ENCODE results near the gene TK1. TPM values are rescaled to one million over a fixed set of nuclear protein-coding genes. Genes with fewer than 3 reads are reported as not detected.

The TK1 gene
- total RNA-seq, 4 donors from 2014 or later, result 7.4 to 27.9 (median 9.4) TPM

- intact Hi-C loops (cut with DNase I; ENCODE audit: low total_unique reads) (no loop called here), in situ Hi-C loops (cut with MboI; ENCODE audit: low pct_ligation_motif_present in 1 of 4, low pct_unique_long_range_greater_than_20kb in 1 of 4, low sequenced_read_pairs in 3 of 4) (no loop called here)
- DNase-seq, result peak; percentile 32
- Histone ChIP-seq H3K9me3 (no peaks in the 10 kb centered on the region), H3K36me3 (no peaks in the 10 kb centered on the region), H3K27ac (peak overlapping the region; percentile 88 to 91 (median 90)), H3K27me3 (peaks cover 16% of the 10 kb centered on the region), H3K4me3 (peak overlapping the region; percentile 7 to 48 (median 25)), H3K4me1 (peaks cover 15 to 53% (median 44%) of the 10 kb centered on the region in 4 donors)
- TF ChIP-seq POLR2AphosphoS5 (IDR thresholded peaks at IDR 0.05) (no peak), CTCF (IDR thresholded peaks at IDR 0.05) (no peak), POLR2A (IDR thresholded peaks at IDR 0.05) (no peak), EP300 (IDR thresholded peaks at IDR 0.05; ENCODE audit: low read depth) (no peak)
- 36% methylated on average over 10 of the region's 74 CpGs; no CpG with 5 or more reads in 1 of the 2 donors for WGBS, 2 donors (ENCODE audit: low coverage in 1 of 2)
Measured at GRCh38 chr17:78131172-78132083, 55.4 kb downstream of the TK1 start.

GRCh38 chr17:78130437-78131101 is 56.3 kb downstream of the TK1 start, which contains the start of gene TMC8:
Gene TMC8 (plus strand): TSS chr17:78130771. CDS start chr17:78131589, 818 bp downstream.
- WGBS, 2 donors (ENCODE audit: low coverage in 1 of 2), result 76% methylated on average over 10 of the region's 10 CpGs; no CpG with 5 or more reads in 1 of the 2 donors
- peak within 1 kb of the TSS; percentile 88 to 91 (median 90) for H3K27ac ChIP-seq
- intact Hi-C loops (cut with DNase I; ENCODE audit: low total_unique reads) (no loop called here), in situ Hi-C loops (cut with MboI; ENCODE audit: low pct_ligation_motif_present in 1 of 4, low pct_unique_long_range_greater_than_20kb in 1 of 4, low sequenced_read_pairs in 3 of 4) (no loop called here)
- no peaks in the 10 kb centered on the region for H3K36me3 ChIP-seq
- H3K4me3 ChIP-seq, result peak within 1 kb of the TSS; percentile 7 to 48 (median 23)
- peaks cover 15 to 62% (median 47%) of the 10 kb centered on the region in 4 donors for H3K4me1 ChIP-seq
- peak; percentile 72 for DNase-seq
- H3K9me3 ChIP-seq, result no peaks in the 10 kb centered on the region
- peak in 1 of 3 donors; percentile 51 for TF ChIP-seq POLR2AphosphoS5 (IDR thresholded peaks at IDR 0.05)
- peak; percentile 27 for TF ChIP-seq POLR2A (IDR thresholded peaks at IDR 0.05)
- no peak for TF ChIP-seq EP300 (IDR thresholded peaks at IDR 0.05; ENCODE audit: low read depth)
- H3K27me3 ChIP-seq, result peaks cover 16% of the 10 kb centered on the region

- intact Hi-C loops (cut with DNase I; ENCODE audit: low total_unique reads), result no loop called here
- DNase-seq, result no peak
- Histone ChIP-seq H3K27me3 (peaks cover 16% of the 10 kb centered on the region), H3K36me3 (no peaks in the 10 kb centered on the region), H3K4me1 (peaks cover 15 to 67% (median 48%) of the 10 kb centered on the region in 4 donors), H3K4me3 (peak overlapping the region in 1 of 4 donors; percentile 48), H3K27ac (peak overlapping the region; percentile 88 to 91 (median 90)), H3K9me3 (no peaks in the 10 kb centered on the region)
- in situ Hi-C loops (cut with MboI; ENCODE audit: low pct_ligation_motif_present in 1 of 4, low pct_unique_long_range_greater_than_20kb in 1 of 4, low sequenced_read_pairs in 3 of 4), result no loop called here
- TF ChIP-seq EP300 (IDR thresholded peaks at IDR 0.05; ENCODE audit: low read depth), result no peak
- 48% methylated on average over 5 of the region's 5 CpGs; no CpG with 5 or more reads in 1 of the 2 donors for WGBS, 2 donors (ENCODE audit: low coverage in 1 of 2)
Measured at GRCh38 chr17:78130090-78130436, 56.8 kb downstream of the TK1 start.

- 78% methylated on average over 4 of the region's 4 CpGs; no CpG with 5 or more reads in 1 of the 2 donors for WGBS, 2 donors (ENCODE audit: low coverage in 1 of 2)
- Histone ChIP-seq H3K27ac (peak overlapping the region; percentile 88 to 91 (median 90)), H3K36me3 (no peaks in the 10 kb centered on the region), H3K9me3 (no peaks in the 10 kb centered on the region), H3K27me3 (peaks cover 16% of the 10 kb centered on the region), H3K4me3 (no peak overlapping the region), H3K4me1 (peaks cover 19 to 72% (median 50%) of the 10 kb centered on the region in 4 donors)
- intact Hi-C loops (cut with DNase I; ENCODE audit: low total_unique reads) (no loop called here), in situ Hi-C loops (cut with MboI; ENCODE audit: low pct_ligation_motif_present in 1 of 4, low pct_unique_long_range_greater_than_20kb in 1 of 4, low sequenced_read_pairs in 3 of 4) (no loop called here)
- peak; percentile 50 for DNase-seq
- TF ChIP-seq CTCF (IDR thresholded peaks at IDR 0.05) (no peak), EP300 (IDR thresholded peaks at IDR 0.05; ENCODE audit: low read depth) (no peak), POLR2AphosphoS5 (IDR thresholded peaks at IDR 0.05) (no peak), POLR2A (IDR thresholded peaks at IDR 0.05) (no peak)
Measured at GRCh38 chr17:78129351-78130089, 57.3 kb downstream of the TK1 start.
